NOMO-1 treated with DMSO at 0.1 percent for 48 hours (cell line): ENCODE results near the gene PARD3B.
"Not testable (repeated sequence)": the region's sequence is repeated elsewhere in the genome, so short reads cannot be mapped to it uniquely, and the experiment has no call there.

Source experiments
- DNase-seq: peaks from one replicate; lab custom pipeline; 2025; ENCODE audit not compliant: unreplicated experiment; lab: John Stamatoyannopoulos, UW

The PARD3B gene

GRCh38 chr2:205483095-205483494 is 937.8 kb downstream of the PARD3B start:
- no peak for DNase-seq

DNA sequence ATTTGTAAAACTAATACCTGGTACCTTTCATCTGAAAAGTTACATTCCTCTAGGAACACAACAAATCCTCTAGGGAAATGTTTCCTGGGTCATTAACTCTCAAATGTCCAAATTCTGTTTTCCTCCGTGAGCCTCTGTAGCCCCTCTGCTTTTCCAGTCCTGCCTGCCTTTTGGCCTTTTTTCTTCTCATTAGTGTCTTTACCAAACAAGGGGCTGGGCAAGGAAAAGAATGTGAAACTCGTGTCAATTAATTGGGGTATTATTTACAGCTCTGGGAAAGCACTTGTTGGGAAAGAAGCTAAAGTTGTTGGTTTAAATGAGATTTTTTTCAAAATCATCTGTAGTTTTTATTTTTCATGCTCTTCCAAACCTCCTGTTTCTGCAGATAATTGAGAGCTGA is 938.9 kb downstream of the PARD3B start:
- no peak for DNase-seq

DNA sequence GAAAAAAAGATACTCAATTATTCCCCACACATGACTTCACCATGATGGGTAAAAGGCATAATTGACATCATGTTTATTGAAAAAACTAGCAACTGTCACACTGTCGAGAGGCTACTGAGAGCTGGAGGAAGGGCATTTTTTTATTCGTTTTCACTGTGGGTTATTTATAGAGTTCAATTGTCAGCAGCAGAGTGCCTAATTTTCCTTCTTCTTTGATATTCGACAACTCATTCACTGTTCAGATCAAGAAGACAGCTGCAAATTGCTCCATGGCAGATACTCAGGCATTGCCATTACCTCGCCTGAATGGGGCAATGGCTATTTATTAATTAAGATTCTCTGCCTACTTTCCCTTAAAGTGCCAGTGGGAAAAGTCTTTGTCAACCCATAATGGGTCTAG is 939.5 kb downstream of the PARD3B start:
- no peak for DNase-seq

GRCh38 chr2:205493528-205493927 is 948.3 kb downstream of the PARD3B start:
- DNase-seq = not testable (repeated sequence)

- DNase-seq = no peak
These were observed 949.4 kb downstream of the PARD3B start for GRCh38 chr2:205494537-205495235.

DNA sequence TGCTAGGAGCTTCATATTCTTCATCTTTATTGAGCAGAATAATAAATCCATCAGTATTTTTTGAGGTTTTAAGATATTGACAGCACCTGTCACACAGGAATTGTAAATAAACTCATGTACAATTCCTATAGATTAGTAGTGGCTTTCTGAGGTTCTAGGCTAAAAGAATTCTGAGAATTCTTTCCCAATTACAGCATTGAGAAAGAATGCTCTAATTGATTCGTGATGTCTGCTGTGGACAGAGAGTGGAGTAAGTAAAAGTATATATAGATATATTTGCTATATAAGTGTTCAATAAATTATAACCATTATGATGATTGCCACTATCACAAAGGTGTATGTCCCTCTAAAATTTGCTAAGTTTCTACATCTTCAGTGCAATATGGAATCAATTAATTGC is 950.5 kb downstream of the PARD3B start:
- no peak for DNase-seq

- no peak for DNase-seq
These were observed 951.1 kb downstream of the PARD3B start for GRCh38 chr2:205496370-205496769.

DNA sequence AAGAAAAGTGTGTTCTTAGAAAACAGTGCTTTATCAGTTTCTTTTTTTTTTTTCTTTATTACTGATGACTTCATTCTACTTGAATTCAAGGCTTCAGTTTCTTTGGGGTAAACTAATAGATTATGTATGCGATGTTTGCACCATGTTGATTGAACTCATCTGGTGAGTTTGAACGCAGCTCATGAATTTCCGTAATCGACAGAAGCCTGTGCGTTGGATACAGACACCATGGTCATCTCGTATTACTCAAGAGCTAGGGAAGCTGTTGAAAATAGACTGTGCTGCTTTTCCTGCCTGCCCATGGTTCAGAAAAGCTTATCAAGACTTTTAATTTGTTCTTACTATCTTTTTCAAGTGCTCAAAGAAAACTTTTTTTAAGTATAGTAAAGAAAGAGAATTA is 951.5 kb downstream of the PARD3B start:
- no peak for DNase-seq

DNA sequence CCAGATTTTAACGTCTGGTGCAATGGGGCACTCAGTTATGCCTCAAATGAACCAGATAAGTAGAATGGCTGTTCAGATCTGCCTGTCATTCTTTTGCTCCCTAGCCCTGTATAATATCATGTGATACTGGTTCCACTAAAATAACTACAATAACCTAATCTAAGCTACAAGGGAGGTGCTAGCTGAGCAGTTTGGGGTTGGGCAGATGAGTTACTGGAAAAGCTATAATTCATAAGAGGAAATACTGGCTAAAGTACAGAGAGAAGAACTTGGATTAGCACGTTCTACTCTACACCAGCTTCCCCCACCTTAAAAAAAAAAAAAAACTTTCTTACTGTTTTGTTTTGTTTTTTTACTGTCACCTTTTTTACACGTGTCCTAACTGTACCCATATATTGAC is 953.7 kb downstream of the PARD3B start:
- no peak for DNase-seq

DNA sequence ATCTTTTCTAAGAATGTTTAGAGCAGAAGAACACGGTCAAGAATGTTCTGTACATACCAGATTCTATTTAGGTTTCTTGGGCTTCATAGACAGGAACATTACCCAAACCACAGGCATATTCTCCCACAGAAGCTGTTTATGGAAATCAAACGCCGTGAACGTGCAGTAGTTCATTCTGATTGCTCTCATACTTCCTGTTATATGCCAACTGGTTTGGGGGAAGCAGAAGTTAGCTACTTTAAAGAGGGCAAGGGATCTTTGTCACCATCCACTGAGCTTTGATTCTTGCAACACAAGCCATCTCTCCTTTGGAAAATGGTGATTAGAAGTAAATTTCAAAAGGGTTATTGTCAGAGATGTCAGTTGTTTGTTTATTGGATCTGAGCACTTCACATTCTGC is 954.8 kb downstream of the PARD3B start:
- DNase-seq = peak; percentile 24

- no peak for DNase-seq
These were observed 955.7 kb downstream of the PARD3B start for GRCh38 chr2:205500951-205501350.

DNA sequence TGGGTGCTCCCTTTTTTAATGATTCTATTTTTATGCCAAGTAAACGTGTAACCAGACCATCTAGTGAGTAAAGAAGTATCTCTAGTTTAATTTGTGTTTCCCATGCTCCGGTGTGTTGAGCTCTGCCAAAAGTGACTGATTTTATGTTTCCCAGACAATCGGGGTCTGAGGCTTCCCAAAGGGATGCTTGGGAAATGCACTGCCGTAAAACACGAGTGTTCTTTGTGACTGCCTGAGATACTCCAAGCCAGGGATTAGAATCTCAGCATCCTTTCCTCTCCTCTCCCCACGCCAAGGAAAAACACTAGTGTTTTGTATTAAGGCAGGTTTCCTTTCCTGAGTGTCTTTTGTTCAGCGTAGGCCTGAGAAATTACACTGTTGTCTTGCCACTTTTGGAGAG is 956.6 kb downstream of the PARD3B start:
- no peak for DNase-seq

DNA sequence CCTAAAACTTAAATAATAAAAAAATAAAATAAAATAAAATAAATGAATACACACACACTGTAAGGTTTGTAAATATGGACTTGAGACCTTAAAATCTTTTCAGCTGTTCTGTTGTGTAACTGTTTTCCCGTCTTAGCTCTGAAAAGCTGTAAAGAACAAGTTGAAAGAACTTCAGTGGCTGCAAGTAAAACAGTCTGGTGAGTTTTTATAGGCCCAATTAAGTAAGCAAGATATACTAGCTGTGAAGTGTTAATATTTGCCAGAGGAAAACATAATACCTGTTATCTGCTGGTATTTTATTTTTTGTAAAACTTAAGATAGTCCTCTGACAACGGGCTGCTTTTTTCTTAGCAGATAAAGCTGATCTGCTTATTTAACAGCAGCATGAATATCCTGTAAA is 960.1 kb downstream of the PARD3B start:
- DNase-seq = no peak

- no peak for DNase-seq
These were observed 964.4 kb downstream of the PARD3B start for GRCh38 chr2:205509655-205510054.

DNA sequence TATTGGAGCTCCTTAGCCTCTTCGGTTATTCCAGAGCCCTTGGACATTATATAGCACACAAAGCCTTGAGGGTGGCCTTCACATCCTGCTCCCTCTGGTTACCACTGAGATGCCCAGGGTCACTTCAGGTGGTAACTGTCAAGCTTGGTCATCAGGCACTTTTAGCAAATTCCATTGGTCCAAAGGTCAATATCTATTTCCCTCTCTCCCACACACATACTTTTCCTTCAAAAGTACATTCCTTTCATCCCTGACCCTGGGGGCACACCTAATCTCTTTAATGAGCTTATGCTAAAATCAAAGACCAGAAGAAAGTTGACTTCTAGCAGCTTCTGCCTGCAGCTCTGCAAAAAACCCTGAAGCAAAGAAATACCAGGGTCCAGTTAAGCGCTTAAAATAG is 965.1 kb downstream of the PARD3B start:
- DNase-seq = no peak

DNA sequence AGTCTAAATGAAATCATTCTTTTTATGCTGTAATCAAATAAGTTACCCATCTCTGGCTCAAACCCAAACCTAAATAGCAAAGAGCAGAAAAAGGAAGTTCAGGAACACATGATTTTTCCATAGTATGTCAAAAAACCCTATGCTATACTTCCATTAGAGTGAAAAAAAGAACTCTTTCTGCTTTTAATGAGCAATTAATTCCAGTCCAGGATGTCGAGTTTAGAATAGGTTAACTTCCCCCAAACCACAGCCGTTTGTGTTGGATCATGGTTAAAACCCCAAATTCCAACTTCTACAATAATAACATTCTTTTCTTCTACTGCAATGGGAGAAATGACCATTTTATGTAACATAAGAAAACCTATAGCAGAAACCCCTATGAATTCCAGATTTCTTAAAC is 965.9 kb downstream of the PARD3B start:
- DNase-seq = no peak

- no peak for DNase-seq
These were observed 966.4 kb downstream of the PARD3B start for GRCh38 chr2:205511641-205512040.

DNA sequence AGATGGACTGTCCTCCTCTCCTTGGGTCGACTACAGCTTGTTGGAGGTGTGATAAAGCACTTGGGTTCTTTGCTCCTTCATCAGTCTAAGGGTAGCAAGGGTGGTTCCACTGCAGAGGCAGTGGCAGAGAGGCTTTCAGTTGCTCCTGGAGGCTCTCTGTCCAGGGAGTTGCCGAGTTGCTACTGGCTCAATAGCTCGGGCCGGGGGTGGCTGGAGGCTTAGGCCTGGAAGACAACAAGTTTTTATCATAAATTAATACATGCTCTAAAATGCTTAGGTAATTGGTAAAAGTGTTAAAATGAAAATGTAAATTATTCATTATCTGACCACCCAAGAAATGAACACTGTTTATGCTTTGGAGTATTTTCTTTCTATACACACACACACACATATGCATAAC is 975.0 kb downstream of the PARD3B start:
- DNase-seq = no peak

DNA sequence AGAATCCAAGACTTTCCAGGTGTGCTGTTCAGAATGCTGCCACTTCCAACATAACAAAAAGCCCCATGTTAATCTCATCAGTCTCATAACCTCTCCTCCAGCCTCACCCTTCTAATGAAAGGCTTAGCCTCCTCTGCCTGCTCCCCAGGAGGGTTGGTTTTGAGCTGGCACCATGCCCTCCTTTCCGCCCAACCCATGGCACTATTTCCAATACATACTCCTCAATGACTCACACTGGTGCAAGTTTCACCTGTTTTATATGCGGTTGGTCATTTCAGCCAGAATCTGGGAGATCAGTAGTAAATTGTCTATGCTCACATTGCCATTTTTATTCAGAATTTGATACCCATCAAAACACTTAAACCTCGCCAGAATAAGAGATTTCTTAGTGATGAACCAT is 979.4 kb downstream of the PARD3B start:
- DNase-seq = no peak

DNA sequence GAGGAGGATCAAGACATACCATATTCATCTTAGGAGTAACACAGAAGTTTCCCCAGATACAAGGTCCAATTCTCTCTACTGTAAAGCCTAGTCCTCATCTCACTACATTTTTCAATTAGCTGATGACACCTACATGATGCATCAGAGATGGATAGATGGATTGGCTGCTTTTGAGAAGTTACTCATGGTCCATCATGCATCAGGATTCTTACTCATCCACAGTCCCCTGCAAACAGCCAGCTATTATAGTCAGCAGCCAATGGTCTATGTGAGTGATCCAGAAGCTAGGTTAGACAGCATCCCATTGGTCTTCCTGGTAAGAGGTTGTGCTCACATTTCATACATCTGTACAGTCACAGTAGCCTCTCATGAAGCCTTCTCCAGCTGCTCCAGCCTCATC is 982.5 kb downstream of the PARD3B start:
- no peak for DNase-seq

DNA sequence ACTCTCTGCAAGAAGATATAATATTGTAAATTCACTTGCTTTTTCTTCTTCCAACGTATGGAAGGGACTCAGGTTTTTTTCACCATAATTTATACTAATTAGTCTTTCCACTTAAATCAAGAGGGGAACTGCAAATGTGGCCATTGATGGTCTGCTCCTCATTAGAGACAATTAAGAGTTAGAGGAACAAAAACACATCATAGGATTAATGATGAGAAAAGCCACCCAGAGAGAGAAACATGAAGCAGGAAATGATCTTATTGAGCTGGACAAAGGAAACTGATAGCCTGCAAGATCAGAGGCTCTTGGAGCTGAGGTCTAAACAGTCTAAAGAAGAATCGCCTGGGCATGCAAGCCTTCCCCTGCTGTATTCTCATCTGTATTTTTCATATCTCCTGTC is 985.8 kb downstream of the PARD3B start:
- peak; percentile 30 for DNase-seq

GRCh38 chr2:205531489-205532148 is 986.3 kb downstream of the PARD3B start:
- DNase-seq = no peak

GRCh38 chr2:205535001-205535400 is 989.7 kb downstream of the PARD3B start:
- DNase-seq = peak; percentile 27
